ENCODE data around the gene CORO1C.

GRCh38 chr12:108731105-108731865 is at the start of gene CORO1C:
- TF ChIP-seq CTCF (IDR thresholded peaks at IDR 0.05): peak; percentile 75
- no peak for TF ChIP-seq EZH2phosphoT487 (IDR thresholded peaks at IDR 0.05)
